IPS-20b (cell line): Measurements from ENCODE around the gene EHD4.

Source experiments
- H3K27ac ChIP-seq: one replicate; pipeline ENCODE4 v1.5.1; 2013; ENCODE audit warnings: low read length
- H3K27me3 ChIP-seq: 2 replicates; pipeline ENCODE4 v1.6.1; 2013; ENCODE audit warnings: mild to moderate bottlenecking, low read length, inconsistent platforms; ENCODE audit not compliant: insufficient read depth
- H3K36me3 ChIP-seq: 2 replicates; pipeline ENCODE4 v1.6.1; 2013; ENCODE audit warnings: low read depth, mild to moderate bottlenecking, inconsistent platforms, low read length, moderate library complexity; ENCODE audit not compliant: insufficient read depth
- H3K4me1 ChIP-seq: 2 replicates; pipeline ENCODE4 v1.6.1; 2013; ENCODE audit warnings: mild to moderate bottlenecking, control low read depth, inconsistent platforms, low read length, moderate library complexity; ENCODE audit not compliant: insufficient read depth
- H3K4me3 ChIP-seq: 2 replicates; pipeline ENCODE4 v1.5.1; 2013; ENCODE audit warnings: mild to moderate bottlenecking, low read length, inconsistent platforms
- H3K9ac ChIP-seq: 2 replicates; pipeline ENCODE4 v1.6.1; 2013; ENCODE audit warnings: low read depth, mild to moderate bottlenecking, inconsistent platforms, low read length, moderate library complexity
- H3K9me3 ChIP-seq: 2 replicates; pipeline ENCODE4 v1.6.1; 2013; ENCODE audit warnings: mild to moderate bottlenecking, low read depth, low read length, inconsistent platforms; ENCODE audit not compliant: insufficient read depth

The EHD4 gene

GRCh38 chr15:41905036-41905793, 67.1 kb downstream of the EHD4 start:
- Histone ChIP-seq H3K4me3 (no peak overlapping the region), H3K36me3 (peaks cover 50% of the 10 kb centered on the region), H3K27ac (no peak overlapping the region), H3K27me3 (no peaks in the 10 kb centered on the region), H3K4me1 (no peaks in the 10 kb centered on the region), H3K9ac (no peak overlapping the region), H3K9me3 (no peaks in the 10 kb centered on the region)

- no peaks in the 10 kb centered on the region for H3K9me3 ChIP-seq
- no peak overlapping the region for H3K9ac ChIP-seq
- H3K36me3 ChIP-seq, result peaks cover 47% of the 10 kb centered on the region
- H3K27ac ChIP-seq, result no peak overlapping the region
- H3K27me3 ChIP-seq, result no peaks in the 10 kb centered on the region
- H3K4me1 ChIP-seq, result no peaks in the 10 kb centered on the region
- H3K4me3 ChIP-seq, result no peak overlapping the region
Observed at GRCh38 chr15:41904541-41905005, 67.8 kb downstream of the EHD4 start.

GRCh38 chr15:41903782-41904181, 68.6 kb downstream of the EHD4 start:
- H3K27ac ChIP-seq, result no peak overlapping the region
- H3K4me1 ChIP-seq, result no peaks in the 10 kb centered on the region
- no peak overlapping the region for H3K9ac ChIP-seq
- no peaks in the 10 kb centered on the region for H3K27me3 ChIP-seq
- no peak overlapping the region for H3K4me3 ChIP-seq
- H3K36me3 ChIP-seq, result peaks cover 44% of the 10 kb centered on the region
- H3K9me3 ChIP-seq, result no peaks in the 10 kb centered on the region

- no peak overlapping the region for H3K4me3 ChIP-seq
- H3K9ac ChIP-seq, result no peak overlapping the region
- peaks cover 23% of the 10 kb centered on the region for H3K36me3 ChIP-seq
- H3K27me3 ChIP-seq, result no peaks in the 10 kb centered on the region
- H3K4me1 ChIP-seq, result no peaks in the 10 kb centered on the region
- no peak overlapping the region for H3K27ac ChIP-seq
- no peaks in the 10 kb centered on the region for H3K9me3 ChIP-seq
Observed at GRCh38 chr15:41901431-41901830, 70.9 kb downstream of the EHD4 start.

GRCh38 chr15:41900526-41901380, 71.6 kb downstream of the EHD4 start:
- H3K9ac ChIP-seq, result no peak overlapping the region
- H3K4me1 ChIP-seq, result no peaks in the 10 kb centered on the region
- H3K4me3 ChIP-seq, result no peak overlapping the region
- no peaks in the 10 kb centered on the region for H3K9me3 ChIP-seq
- H3K36me3 ChIP-seq, result peaks cover 20% of the 10 kb centered on the region
- H3K27ac ChIP-seq, result no peak overlapping the region
- no peaks in the 10 kb centered on the region for H3K27me3 ChIP-seq

GRCh38 chr15:41899854-41900442, 72.4 kb downstream of the EHD4 start:
- no peaks in the 10 kb centered on the region for H3K4me1 ChIP-seq
- H3K36me3 ChIP-seq, result peaks cover 20% of the 10 kb centered on the region
- H3K9me3 ChIP-seq, result no peaks in the 10 kb centered on the region
- no peak overlapping the region for H3K27ac ChIP-seq
- no peaks in the 10 kb centered on the region for H3K27me3 ChIP-seq
- no peak overlapping the region for H3K4me3 ChIP-seq
- no peak overlapping the region for H3K9ac ChIP-seq

- no peak overlapping the region for H3K4me3 ChIP-seq
- peaks cover 16% of the 10 kb centered on the region for H3K36me3 ChIP-seq
- no peak overlapping the region for H3K9ac ChIP-seq
- H3K27me3 ChIP-seq, result no peaks in the 10 kb centered on the region
- no peaks in the 10 kb centered on the region for H3K9me3 ChIP-seq
- no peaks in the 10 kb centered on the region for H3K4me1 ChIP-seq
- no peak overlapping the region for H3K27ac ChIP-seq
Observed at GRCh38 chr15:41897363-41897799, 75.0 kb downstream of the EHD4 start.

- Histone ChIP-seq H3K4me1 (no peaks in the 10 kb centered on the region), H3K9me3 (no peaks in the 10 kb centered on the region), H3K9ac (no peak overlapping the region), H3K27ac (no peak overlapping the region), H3K4me3 (no peak overlapping the region), H3K36me3 (peaks cover 16% of the 10 kb centered on the region), H3K27me3 (no peaks in the 10 kb centered on the region)
Observed at GRCh38 chr15:41896566-41896965, 75.8 kb downstream of the EHD4 start.

- Histone ChIP-seq H3K9ac (no peak overlapping the region), H3K9me3 (no peaks in the 10 kb centered on the region), H3K27ac (no peak overlapping the region), H3K27me3 (no peaks in the 10 kb centered on the region), H3K4me1 (no peaks in the 10 kb centered on the region), H3K4me3 (no peak overlapping the region), H3K36me3 (peaks cover 13% of the 10 kb centered on the region)
Observed at GRCh38 chr15:41895957-41896356, 76.4 kb downstream of the EHD4 start.

- H3K9ac ChIP-seq, result no peak overlapping the region
- no peak overlapping the region for H3K4me3 ChIP-seq
- H3K27me3 ChIP-seq, result no peaks in the 10 kb centered on the region
- H3K27ac ChIP-seq, result no peak overlapping the region
- no peaks in the 10 kb centered on the region for H3K4me1 ChIP-seq
- no peaks in the 10 kb centered on the region for H3K9me3 ChIP-seq
- peaks cover 8% of the 10 kb centered on the region; the same call in 1 of the 2 replicates for H3K36me3 ChIP-seq
Observed at GRCh38 chr15:41895491-41895890, 76.9 kb downstream of the EHD4 start.

- Histone ChIP-seq H3K4me1 (no peaks in the 10 kb centered on the region), H3K9ac (no peak overlapping the region), H3K4me3 (no peak overlapping the region), H3K27me3 (no peaks in the 10 kb centered on the region), H3K27ac (no peak overlapping the region), H3K36me3 (peaks cover 6% of the 10 kb centered on the region; the same call in 1 of the 2 replicates), H3K9me3 (no peaks in the 10 kb centered on the region)
Observed at GRCh38 chr15:41894791-41895463, 77.4 kb downstream of the EHD4 start.
